Colon (tissue), 2 donors: Measurements from ENCODE around the gene CARNS1.
"Not testable (repeated sequence)": the region's sequence is repeated elsewhere in the genome, so short reads cannot be mapped to it uniquely, and the experiment has no call there.

ENCODE experiments used
- FAIRE-seq: peaks from 2 replicates; lab custom pipeline; 2012; peaks lifted over from hg19 to GRCh38; lab: Jason Lieb, UNC
- donor health status: control.
- donor health status: control.

Gene CARNS1

GRCh38 chr11:67396587-67397389 lies 18.7 kb upstream of the CARNS1 start:
- FAIRE-seq: no peak

GRCh38 chr11:67397536-67397935 lies 17.9 kb upstream of the CARNS1 start:
- FAIRE-seq: no peak

- no peak for FAIRE-seq
Measured at GRCh38 chr11:67397986-67398660, 17.4 kb upstream of the CARNS1 start.

- FAIRE-seq: no peak
Measured at GRCh38 chr11:67398661-67399563, 16.6 kb upstream of the CARNS1 start.

- no peak for FAIRE-seq
Measured at GRCh38 chr11:67400251-67400941, 15.1 kb upstream of the CARNS1 start.

GRCh38 chr11:67400942-67401494 lies 14.5 kb upstream of the CARNS1 start:
- no peak for FAIRE-seq

- no peak for FAIRE-seq
Measured at GRCh38 chr11:67401495-67402191, 13.8 kb upstream of the CARNS1 start, which contains the start of gene PPP1CA. PPP1CA (minus strand) TSS chr11:67401858; CDS start chr11:67401782, 76 bp downstream.

GRCh38 chr11:67402192-67402839 lies 13.2 kb upstream of the CARNS1 start:
- FAIRE-seq: not testable (repeated sequence)

- not testable (repeated sequence) for FAIRE-seq
Measured at GRCh38 chr11:67403085-67403484, 12.4 kb upstream of the CARNS1 start.

GRCh38 chr11:67404515-67405195 lies 10.8 kb upstream of the CARNS1 start:
- no peak for FAIRE-seq

- FAIRE-seq: no peak
Measured at GRCh38 chr11:67405196-67405567, 10.3 kb upstream of the CARNS1 start.

GRCh38 chr11:67405688-67406339 lies 9.7 kb upstream of the CARNS1 start:
- FAIRE-seq: no peak

GRCh38 chr11:67406420-67406968 lies 9.0 kb upstream of the CARNS1 start:
- no peak for FAIRE-seq

- FAIRE-seq: no peak
Measured at GRCh38 chr11:67406969-67407687, 8.3 kb upstream of the CARNS1 start.

- no peak for FAIRE-seq
Measured at GRCh38 chr11:67407688-67408163, 7.8 kb upstream of the CARNS1 start.

- no peak for FAIRE-seq
Measured at GRCh38 chr11:67408437-67409200, 6.9 kb upstream of the CARNS1 start.

GRCh38 chr11:67409261-67409666 lies 6.2 kb upstream of the CARNS1 start:
- no peak for FAIRE-seq
